AG04450 (cell line): ENCODE measurements around the gene PIGH. TPM values are rescaled to one million over a fixed set of nuclear protein-coding genes. Genes with fewer than 3 reads are reported as not detected.

ENCODE experiments used
- CTCF ChIA-PET: fragments of 300-600, 350-600 bp; formaldehyde crosslinking; extraction: SDS; loops from one replicate; lab custom pipeline; 2022; ENCODE audit warnings: antibody characterized with exemption, inconsistent platforms; lab: Charles Lee
- POLR2A ChIA-PET: fragments of 350-600 bp; formaldehyde crosslinking; extraction: SDS; loops from one replicate; lab custom pipeline; 2021; ENCODE audit warnings: antibody characterized with exemption, inconsistent platforms; lab: Yijun Ruan, JAX
- DNase-seq: peaks from one replicate; pipeline ENCODE4 v3.0.0-alpha.2; 2011; ENCODE audit warnings: low read depth, low spot score
- H3K27ac ChIP-seq: one replicate; pipeline ENCODE4 v1.5.1; 2012; ENCODE audit warnings: low read depth, low read length, control low read depth
- H3K27me3 ChIP-seq: one replicate; pipeline ENCODE4 v1.6.0; 2012; ENCODE audit warnings: low read length; ENCODE audit not compliant: control insufficient read depth, insufficient read depth
- H3K4me3 ChIP-seq: 2 replicates; pipeline ENCODE4 v1.5.1; 2011; ENCODE audit warnings: mild to moderate bottlenecking, low read depth, low read length, control low read depth
- H3K9me3 ChIP-seq: 2 replicates; pipeline ENCODE4 v1.5.1; 2012; ENCODE audit warnings: low read length; ENCODE audit not compliant: control insufficient read depth, insufficient read depth
- CTCF ChIP-seq: IDR thresholded peaks from 2 replicates; pipeline ENCODE4 v1.5.1; 2011; ENCODE audit warnings: low read depth, low read length, control low read depth, inconsistent platforms
- polyA plus RNA-seq: library from polyadenylated mRNA; depleted of rRNA; stranded (reverse); fragments of >200 nt; gene quantifications from 2 replicates; pipeline ENCODE4 v1.2.3, GENCODE V29; 2011

The PIGH gene
- polyA plus RNA-seq, 1 experiment = 17.6 TPM

GRCh38 chr14:67643713-67644112, 43.6 kb upstream of the PIGH start:
- CTCF ChIA-PET = interaction anchor here (1.0 to 2.0 kb wide), 5 partner anchors 23 to 61 kb away, joined by 3 to 6 read pairs (median 5); partner anchors contain the start of gene PIGH
- TF ChIP-seq CTCF = no peak
- H3K27me3 ChIP-seq = no peaks in the 10 kb centered on the region
- no peak for DNase-seq
- H3K4me3 ChIP-seq = no peak overlapping the region
- H3K9me3 ChIP-seq = no peaks in the 10 kb centered on the region
- no peak overlapping the region for H3K27ac ChIP-seq
- POLR2A ChIA-PET = interaction anchor here (0.5 kb wide), 1 partner anchor 115 kb away, joined by 4 read pairs; no protein-coding TSS in a partner anchor

GRCh38 chr14:67641902-67642749, 42.1 kb upstream of the PIGH start:
- H3K27me3 ChIP-seq = no peaks in the 10 kb centered on the region
- no peak overlapping the region for H3K27ac ChIP-seq
- DNase-seq = no peak
- H3K9me3 ChIP-seq = no peaks in the 10 kb centered on the region
- H3K4me3 ChIP-seq = no peak overlapping the region
- CTCF ChIA-PET = interaction anchor here (1.7 kb wide), 1 partner anchor 24 kb away, joined by 6 read pairs; no protein-coding TSS in a partner anchor
- POLR2A ChIA-PET = no interaction called here
- no peak for TF ChIP-seq CTCF

- ChIA-PET POLR2A (no interaction called here), CTCF (interaction anchor here (1.7 kb wide), 1 partner anchor 23 kb away, joined by 6 read pairs; no protein-coding TSS in a partner anchor)
- H3K4me3 ChIP-seq = no peak overlapping the region
- no peaks in the 10 kb centered on the region for H3K9me3 ChIP-seq
- H3K27ac ChIP-seq = no peak overlapping the region
- no peak for DNase-seq
- H3K27me3 ChIP-seq = no peaks in the 10 kb centered on the region
- TF ChIP-seq CTCF = no peak
Measured at GRCh38 chr14:67641480-67641879, 41.4 kb upstream of the PIGH start.

- POLR2A ChIA-PET = no interaction called here
- no peak for TF ChIP-seq CTCF
- H3K27ac ChIP-seq = no peak overlapping the region
- no peaks in the 10 kb centered on the region for H3K27me3 ChIP-seq
- CTCF ChIA-PET = no interaction called here
- no peak for DNase-seq
- H3K9me3 ChIP-seq = no peaks in the 10 kb centered on the region
- H3K4me3 ChIP-seq = no peak overlapping the region
Measured at GRCh38 chr14:67638642-67639041, 38.6 kb upstream of the PIGH start.

GRCh38 chr14:67636361-67636919, 36.4 kb upstream of the PIGH start:
- Histone ChIP-seq H3K4me3 (no peak overlapping the region), H3K9me3 (no peaks in the 10 kb centered on the region), H3K27ac (no peak overlapping the region), H3K27me3 (no peaks in the 10 kb centered on the region)
- ChIA-PET POLR2A (no interaction called here), CTCF (interaction anchor here (1.4 to 1.5 kb wide), 2 partner anchors 17 to 30 kb away, joined by 4 to 5 read pairs; no protein-coding TSS in a partner anchor)
- no peak for TF ChIP-seq CTCF
- no peak for DNase-seq
